RWPE2 (cell line): ENCODE data around the gene TSHZ2.

Experiments used
- ATAC-seq: fragments of 200-7000 bp; cut with Tn5 transposase; 3 replicates; pipeline ENCODE4 v1.9.1; 2021; ENCODE audit warnings: low read depth
- DNase-seq: peaks from one replicate; pipeline ENCODE4 v3.0.0-alpha.2; 2020; ENCODE audit warnings: low spot score
- H3K27ac ChIP-seq: fragments of 450-650 bp; 2 replicates; pipeline ENCODE4 v1.5.1; 2017; ENCODE audit warnings: mild to moderate bottlenecking; ENCODE audit not compliant: poor library complexity, severe bottlenecking
- H3K27me3 ChIP-seq: fragments of 250-450 bp; sonication (Bioruptor Pico); 2 replicates; pipeline ENCODE4 v1.5.1; 2021; ENCODE audit warnings: mild to moderate bottlenecking, moderate library complexity; ENCODE audit not compliant: insufficient read depth, poor library complexity, severe bottlenecking
- H3K36me3 ChIP-seq: fragments of 250-450 bp; sonication (Bioruptor Pico); 2 replicates; pipeline ENCODE4 v1.5.1; 2020; ENCODE audit warnings: low read depth, mild to moderate bottlenecking, moderate library complexity
- H3K4me1 ChIP-seq: fragments of 250-450 bp; sonication (Bioruptor Pico); 2 replicates; pipeline ENCODE4 v1.5.1; 2021; ENCODE audit warnings: mild to moderate bottlenecking, moderate library complexity; ENCODE audit not compliant: insufficient read depth, poor library complexity, severe bottlenecking
- H3K4me3 ChIP-seq: fragments of 250-450 bp; sonication (Bioruptor Pico); 2 replicates; pipeline ENCODE4 v1.5.1; 2021; ENCODE audit warnings: mild to moderate bottlenecking, moderate library complexity; ENCODE audit not compliant: severe bottlenecking
- H3K9me3 ChIP-seq: fragments of 250-450 bp; sonication (Bioruptor Pico); 2 replicates; pipeline ENCODE4 v1.5.1; 2021; ENCODE audit warnings: mild to moderate bottlenecking, moderate library complexity; ENCODE audit not compliant: severe bottlenecking
- CTCF ChIP-seq: fragments of 450-650 bp; IDR thresholded peaks from one replicate; pipeline ENCODE4 v1.5.1; 2017; ENCODE audit warnings: mild to moderate bottlenecking, moderate library complexity; ENCODE audit not compliant: poor library complexity, severe bottlenecking

The TSHZ2 gene

GRCh38 chr20:53304146-53304545 lies 332.0 kb downstream of the TSHZ2 start:
- H3K4me3 ChIP-seq = no peak overlapping the region
- ATAC-seq (no peak), DNase-seq (no peak)
- H3K27me3 ChIP-seq = peaks cover 8% of the 10 kb centered on the region
- TF ChIP-seq CTCF = no peak
- no peaks in the 10 kb centered on the region for H3K4me1 ChIP-seq
- no peaks in the 10 kb centered on the region for H3K36me3 ChIP-seq
- H3K27ac ChIP-seq = no peak overlapping the region
- H3K9me3 ChIP-seq = no peaks in the 10 kb centered on the region

- Histone ChIP-seq H3K36me3 (no peaks in the 10 kb centered on the region), H3K4me3 (no peak overlapping the region), H3K9me3 (no peaks in the 10 kb centered on the region), H3K4me1 (no peaks in the 10 kb centered on the region), H3K27ac (no peak overlapping the region), H3K27me3 (peaks cover 8% of the 10 kb centered on the region)
- no peak for TF ChIP-seq CTCF
- DNase-seq = no peak
- ATAC-seq = no peak
Observed at GRCh38 chr20:53306192-53306805, 334.1 kb downstream of the TSHZ2 start.

- Histone ChIP-seq H3K4me3 (no peak overlapping the region), H3K36me3 (no peaks in the 10 kb centered on the region), H3K4me1 (no peaks in the 10 kb centered on the region), H3K27me3 (peaks cover 3% of the 10 kb centered on the region), H3K27ac (no peak overlapping the region), H3K9me3 (no peaks in the 10 kb centered on the region)
- DNase-seq = no peak
- no peak for TF ChIP-seq CTCF
- no peak for ATAC-seq
Observed at GRCh38 chr20:53307964-53308597, 335.9 kb downstream of the TSHZ2 start.

GRCh38 chr20:53309515-53309914 lies 337.4 kb downstream of the TSHZ2 start:
- ATAC-seq (no peak), DNase-seq (no peak)
- TF ChIP-seq CTCF = no peak
- Histone ChIP-seq H3K4me1 (no peaks in the 10 kb centered on the region), H3K9me3 (no peaks in the 10 kb centered on the region), H3K27me3 (peaks cover 7% of the 10 kb centered on the region), H3K4me3 (no peak overlapping the region), H3K27ac (no peak overlapping the region), H3K36me3 (no peaks in the 10 kb centered on the region)

- no peak overlapping the region for H3K4me3 ChIP-seq
- DNase-seq = no peak
- TF ChIP-seq CTCF = no peak
- ATAC-seq = no peak
- H3K27me3 ChIP-seq = peaks cover 7% of the 10 kb centered on the region
- no peak overlapping the region for H3K27ac ChIP-seq
- no peaks in the 10 kb centered on the region for H3K4me1 ChIP-seq
- H3K9me3 ChIP-seq = no peaks in the 10 kb centered on the region
- H3K36me3 ChIP-seq = no peaks in the 10 kb centered on the region
Observed at GRCh38 chr20:53312957-53313356, 340.8 kb downstream of the TSHZ2 start.
